ENCODE data around the gene FOXC2. TPM values are rescaled to one million over a fixed set of nuclear protein-coding genes. Genes with fewer than 3 reads are reported as not detected.

The FOXC2 gene
- polyA plus RNA-seq, 1 of the 3 experiments (the other 2 are of a cell fraction) = 1.3 TPM

DNA sequence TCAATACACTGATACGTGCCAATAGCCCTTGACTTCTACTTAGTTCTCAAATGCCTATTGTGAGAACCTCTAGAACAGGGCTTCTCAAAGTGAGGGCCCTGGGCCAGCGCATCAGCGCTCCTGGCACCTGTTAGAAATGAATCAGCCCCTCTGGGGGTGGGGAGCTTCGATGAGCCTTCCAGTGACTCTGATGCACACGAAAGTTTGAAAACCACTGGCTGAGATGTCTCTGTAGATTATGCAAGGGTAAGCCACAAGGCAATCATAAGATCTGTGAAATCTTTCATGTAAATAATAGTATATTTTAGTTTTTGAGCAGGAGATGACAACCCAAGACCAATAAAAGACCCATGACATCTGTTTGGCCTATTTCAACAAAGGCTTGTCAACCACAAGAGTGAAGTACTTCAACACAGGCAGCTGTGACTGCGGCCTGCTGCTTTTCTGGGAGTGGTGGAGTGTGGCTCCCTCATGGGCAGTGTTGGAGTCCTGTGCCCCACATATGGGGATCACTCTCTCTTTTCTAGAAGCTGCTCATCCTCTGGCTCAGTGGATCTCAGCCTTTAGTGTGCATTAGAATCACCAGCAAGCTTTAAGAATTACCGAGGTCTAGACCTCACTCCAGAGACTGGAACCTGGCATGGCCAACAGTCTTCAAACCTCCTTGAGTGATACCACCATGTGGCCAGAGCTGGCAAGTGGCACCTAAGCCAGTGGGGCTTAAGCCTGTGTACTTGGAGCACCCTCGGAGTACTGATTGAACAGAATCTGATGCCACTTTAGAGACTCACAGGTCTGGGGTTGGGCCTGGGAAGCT is 17.3 kb upstream of the FOXC2 start:
- Histone ChIP-seq H2AFZ (ENCODE audit: low read depth) (no peak overlapping the region), H3K4me2 (no peak overlapping the region), H4K20me1 (ENCODE audit: insufficient read depth) (no peaks in the 10 kb centered on the region), H3K4me1 (ENCODE audit: control insufficient read depth in 1 of 2, insufficient read depth in 2 of 2, low read depth in 1 of 2, low read length in 1 of 2) (peaks cover 0 to 3% of the 10 kb centered on the region in 2 experiments; a peak in 1 of 4 replicates), H3K9me3 (no peaks in the 10 kb centered on the region), H3K4me3 (ENCODE audit: low read depth in 2 of 2, low read length in 1 of 2) (no peak overlapping the region), H3K9me2 (no peaks in the 10 kb centered on the region), H3K27ac (ENCODE audit: low read depth in 2 of 2, low read length in 1 of 2) (no peak overlapping the region), H3K9ac (no peak overlapping the region), H3K79me2 (ENCODE audit: insufficient read depth) (peaks cover 9% of the 10 kb centered on the region), H3F3A (replicated peaks; ENCODE audit: insufficient read depth) (peaks cover 7% of the 10 kb centered on the region), H3K27me3 (ENCODE audit: insufficient read depth) (no peaks in the 10 kb centered on the region), H3K36me3 (replicated peaks in 1 of 2; ENCODE audit: control insufficient read depth in 1 of 2, insufficient read depth in 2 of 2, low read length in 1 of 2) (peaks cover 16 to 56% of the 10 kb centered on the region in 2 experiments)
- WGBS (ENCODE audit: low lambda C conversion rate) = 72% methylated on average over 6 of the region's 8 CpGs
- TF ChIP-seq, protein P1, sequence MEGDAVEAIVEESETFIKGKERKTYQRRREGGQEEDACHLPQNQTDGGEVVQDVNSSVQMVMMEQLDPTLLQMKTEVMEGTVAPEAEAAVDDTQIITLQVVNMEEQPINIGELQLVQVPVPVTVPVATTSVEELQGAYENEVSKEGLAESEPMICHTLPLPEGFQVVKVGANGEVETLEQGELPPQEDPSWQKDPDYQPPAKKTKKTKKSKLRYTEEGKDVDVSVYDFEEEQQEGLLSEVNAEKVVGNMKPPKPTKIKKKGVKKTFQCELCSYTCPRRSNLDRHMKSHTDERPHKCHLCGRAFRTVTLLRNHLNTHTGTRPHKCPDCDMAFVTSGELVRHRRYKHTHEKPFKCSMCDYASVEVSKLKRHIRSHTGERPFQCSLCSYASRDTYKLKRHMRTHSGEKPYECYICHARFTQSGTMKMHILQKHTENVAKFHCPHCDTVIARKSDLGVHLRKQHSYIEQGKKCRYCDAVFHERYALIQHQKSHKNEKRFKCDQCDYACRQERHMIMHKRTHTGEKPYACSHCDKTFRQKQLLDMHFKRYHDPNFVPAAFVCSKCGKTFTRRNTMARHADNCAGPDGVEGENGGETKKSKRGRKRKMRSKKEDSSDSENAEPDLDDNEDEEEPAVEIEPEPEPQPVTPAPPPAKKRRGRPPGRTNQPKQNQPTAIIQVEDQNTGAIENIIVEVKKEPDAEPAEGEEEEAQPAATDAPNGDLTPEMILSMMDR (IDR thresholded peaks at IDR 0.05) = no peak
- TF ChIP-seq RCOR1 (IDR thresholded peaks at IDR 0.05; ENCODE audit: low read length) (no peak), CHD2 (IDR thresholded peaks at IDR 0.05; ENCODE audit: low read length, partially characterized antibody) (no peak), GABPA (IDR thresholded peaks at IDR 0.05; ENCODE audit: low read depth) (no peak), TEAD4 (IDR thresholded peaks at IDR 0.05; ENCODE audit: borderline replicate concordance, insufficient read depth) (no peak), MXI1 (IDR thresholded peaks at IDR 0.05; ENCODE audit: low read depth, low read length) (no peak), FOSL2 (IDR thresholded peaks at IDR 0.05; ENCODE audit: borderline replicate concordance, low read depth) (no peak), JUND (IDR thresholded peaks at IDR 0.05) (no peak), GATA2 (CRISPR knock-in tag; IDR thresholded peaks at IDR 0.05) (no peak), SMC3 (IDR thresholded peaks at IDR 0.05; ENCODE audit: low read depth, low read length) (no peak), MAX (IDR thresholded peaks at IDR 0.05; ENCODE audit: low read depth) (no peak)
- TF ChIP-seq, protein P2, sequence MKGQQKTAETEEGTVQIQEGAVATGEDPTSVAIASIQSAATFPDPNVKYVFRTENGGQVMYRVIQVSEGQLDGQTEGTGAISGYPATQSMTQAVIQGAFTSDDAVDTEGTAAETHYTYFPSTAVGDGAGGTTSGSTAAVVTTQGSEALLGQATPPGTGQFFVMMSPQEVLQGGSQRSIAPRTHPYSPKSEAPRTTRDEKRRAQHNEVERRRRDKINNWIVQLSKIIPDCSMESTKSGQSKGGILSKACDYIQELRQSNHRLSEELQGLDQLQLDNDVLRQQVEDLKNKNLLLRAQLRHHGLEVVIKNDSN (IDR thresholded peaks at IDR 0.05; ENCODE audit: borderline replicate concordance, low read depth) = no peak
- TF ChIP-seq, protein P3, sequence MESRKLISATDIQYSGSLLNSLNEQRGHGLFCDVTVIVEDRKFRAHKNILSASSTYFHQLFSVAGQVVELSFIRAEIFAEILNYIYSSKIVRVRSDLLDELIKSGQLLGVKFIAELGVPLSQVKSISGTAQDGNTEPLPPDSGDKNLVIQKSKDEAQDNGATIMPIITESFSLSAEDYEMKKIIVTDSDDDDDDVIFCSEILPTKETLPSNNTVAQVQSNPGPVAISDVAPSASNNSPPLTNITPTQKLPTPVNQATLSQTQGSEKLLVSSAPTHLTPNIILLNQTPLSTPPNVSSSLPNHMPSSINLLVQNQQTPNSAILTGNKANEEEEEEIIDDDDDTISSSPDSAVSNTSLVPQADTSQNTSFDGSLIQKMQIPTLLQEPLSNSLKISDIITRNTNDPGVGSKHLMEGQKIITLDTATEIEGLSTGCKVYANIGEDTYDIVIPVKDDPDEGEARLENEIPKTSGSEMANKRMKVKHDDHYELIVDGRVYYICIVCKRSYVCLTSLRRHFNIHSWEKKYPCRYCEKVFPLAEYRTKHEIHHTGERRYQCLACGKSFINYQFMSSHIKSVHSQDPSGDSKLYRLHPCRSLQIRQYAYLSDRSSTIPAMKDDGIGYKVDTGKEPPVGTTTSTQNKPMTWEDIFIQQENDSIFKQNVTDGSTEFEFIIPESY (IDR thresholded peaks at IDR 0.05; ENCODE audit: borderline replicate concordance, low read depth) = no peak
- DNase-seq = no peak
- ChIA-PET CTCF (interaction anchor here (0.6 to 1.5 kb wide), 2 partner anchors 15 to 32 kb away, joined by 3 read pairs; no protein-coding TSS in a partner anchor), POLR2A (no interaction called here)

All from SK-N-SH (cell line).